ENCODE measurements around the gene MKRN2OS. TPM values are rescaled to one million over a fixed set of nuclear protein-coding genes. Genes with fewer than 3 reads are reported as not detected.

MKRN2OS gene
- total and polyA plus RNA-seq, 2 donors (not counting 1 experiment from before 2014, with no cell fraction given), result not detected

DNA sequence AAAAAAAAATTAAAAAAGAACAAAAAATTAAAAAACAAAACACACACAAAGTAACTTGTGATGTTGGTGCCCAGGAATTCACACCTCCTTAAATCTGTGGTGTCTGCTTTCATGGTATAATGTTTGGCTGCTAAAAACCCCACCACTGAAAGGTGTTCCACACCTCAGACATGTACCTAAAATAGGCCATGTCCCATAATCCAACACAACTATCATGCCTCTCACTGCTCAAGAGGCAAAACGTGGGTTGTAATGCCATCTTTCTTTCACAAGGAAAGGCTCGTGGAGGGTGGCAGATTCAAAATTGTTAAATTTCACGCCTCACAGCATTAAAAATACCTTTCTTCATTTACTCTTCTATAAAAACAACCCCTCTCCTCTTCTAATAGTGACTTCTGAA, 41.1 kb upstream of the MKRN2OS start:
- peaks cover 1% of the 10 kb centered on the region for H3K79me2 ChIP-seq (ENCODE audit: control insufficient read depth, insufficient read depth, low read length)
- no peaks in the 10 kb centered on the region for H4K20me1 ChIP-seq (ENCODE audit: control insufficient read depth, extremely low read depth, insufficient read depth, low read length)
- H3K27ac ChIP-seq (ENCODE audit: insufficient read depth, low read length), result no peak overlapping the region
- H3K9ac ChIP-seq (ENCODE audit: insufficient read depth, low read length), result no peak overlapping the region
- no peak overlapping the region for H3K4me2 ChIP-seq (ENCODE audit: extremely low read depth, insufficient read depth, low read length)
- no peaks in the 10 kb centered on the region for H3K9me3 ChIP-seq (ENCODE audit: control insufficient read depth, insufficient read depth, low read depth, low read length)
- H3K36me3 ChIP-seq (ENCODE audit: control insufficient read depth, insufficient read depth, low read length), result peaks cover 29% of the 10 kb centered on the region
- TF ChIP-seq, protein P1, sequence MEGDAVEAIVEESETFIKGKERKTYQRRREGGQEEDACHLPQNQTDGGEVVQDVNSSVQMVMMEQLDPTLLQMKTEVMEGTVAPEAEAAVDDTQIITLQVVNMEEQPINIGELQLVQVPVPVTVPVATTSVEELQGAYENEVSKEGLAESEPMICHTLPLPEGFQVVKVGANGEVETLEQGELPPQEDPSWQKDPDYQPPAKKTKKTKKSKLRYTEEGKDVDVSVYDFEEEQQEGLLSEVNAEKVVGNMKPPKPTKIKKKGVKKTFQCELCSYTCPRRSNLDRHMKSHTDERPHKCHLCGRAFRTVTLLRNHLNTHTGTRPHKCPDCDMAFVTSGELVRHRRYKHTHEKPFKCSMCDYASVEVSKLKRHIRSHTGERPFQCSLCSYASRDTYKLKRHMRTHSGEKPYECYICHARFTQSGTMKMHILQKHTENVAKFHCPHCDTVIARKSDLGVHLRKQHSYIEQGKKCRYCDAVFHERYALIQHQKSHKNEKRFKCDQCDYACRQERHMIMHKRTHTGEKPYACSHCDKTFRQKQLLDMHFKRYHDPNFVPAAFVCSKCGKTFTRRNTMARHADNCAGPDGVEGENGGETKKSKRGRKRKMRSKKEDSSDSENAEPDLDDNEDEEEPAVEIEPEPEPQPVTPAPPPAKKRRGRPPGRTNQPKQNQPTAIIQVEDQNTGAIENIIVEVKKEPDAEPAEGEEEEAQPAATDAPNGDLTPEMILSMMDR (conservative IDR thresholded peaks at IDR 0.05 in 1 of 2, IDR thresholded peaks at IDR 0.05 in 1 of 2; ENCODE audit: low read depth in 1 of 2, low read length in 2 of 2), result no peak
- no peak for TF ChIP-seq EZH2 (IDR thresholded peaks at IDR 0.05; ENCODE audit: low read length, missing control alignments)
- H2AFZ ChIP-seq (ENCODE audit: low read length), result no peak overlapping the region
- H3K4me3 ChIP-seq (replicated peaks in 1 of 4; ENCODE audit: control extremely low read depth in 1 of 4, insufficient read depth in 1 of 4, low read depth in 3 of 4, low read length in 4 of 4), result no peak overlapping the region
- peaks cover 2% of the 10 kb centered on the region for H3K4me1 ChIP-seq (ENCODE audit: control insufficient read depth, extremely low read depth, insufficient read depth, low read length)
- H3K27me3 ChIP-seq (ENCODE audit: control insufficient read depth, insufficient read depth, low read length), result no peaks in the 10 kb centered on the region
- DNase-seq (ENCODE audit: low read depth in 2 of 2), result no peak

DNA sequence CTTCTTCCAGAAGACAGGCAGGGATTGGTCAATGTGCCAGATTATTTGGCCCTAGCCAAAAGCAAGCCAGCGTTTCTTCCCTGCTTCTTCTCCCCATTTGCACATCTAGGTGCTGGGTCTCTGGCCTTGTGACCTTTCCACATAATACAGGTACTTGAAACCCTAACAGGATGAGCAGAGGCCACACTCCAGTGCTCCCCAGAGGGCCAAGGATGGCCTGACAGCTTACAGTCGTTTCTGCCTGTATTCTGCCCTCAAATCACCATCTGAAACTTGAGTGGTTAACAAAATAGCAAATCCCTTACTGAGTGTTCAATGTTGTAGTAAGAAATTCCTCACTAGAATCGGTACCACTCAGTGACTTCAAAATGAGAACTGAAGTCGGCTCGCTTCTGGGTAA, 40.7 kb upstream of the MKRN2OS start:
- no peaks in the 10 kb centered on the region for H4K20me1 ChIP-seq (ENCODE audit: control insufficient read depth, extremely low read depth, insufficient read depth, low read length)
- DNase-seq (ENCODE audit: low read depth in 2 of 2), result no peak

DNA sequence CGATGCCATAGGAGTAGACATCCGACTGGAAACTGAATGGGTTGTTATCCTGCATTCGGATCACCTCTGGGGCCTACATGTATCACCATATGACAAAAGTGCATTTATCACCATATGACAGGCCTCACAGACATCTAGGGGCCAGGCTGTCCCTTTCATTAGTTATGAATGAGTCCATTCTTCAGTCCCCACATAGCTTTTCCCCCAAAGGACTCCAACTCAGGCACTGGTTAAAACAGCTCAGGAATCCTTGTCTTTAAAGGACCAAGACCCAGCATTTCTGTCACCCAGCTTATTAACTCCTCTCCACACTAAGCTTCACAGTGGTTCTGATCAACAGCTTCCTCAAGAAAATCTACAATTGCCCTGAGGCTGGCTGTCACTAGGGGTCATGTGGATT, 39.9 kb upstream of the MKRN2OS start:
- Histone ChIP-seq H3K79me2 (ENCODE audit: control insufficient read depth, insufficient read depth, low read length) (peaks cover 1% of the 10 kb centered on the region), H3K9me3 (ENCODE audit: control insufficient read depth, insufficient read depth, low read depth, low read length) (no peaks in the 10 kb centered on the region), H3K4me1 (ENCODE audit: control insufficient read depth, extremely low read depth, insufficient read depth, low read length) (peaks cover 2% of the 10 kb centered on the region), H4K20me1 (ENCODE audit: control insufficient read depth, extremely low read depth, insufficient read depth, low read length) (no peaks in the 10 kb centered on the region), H3K27me3 (ENCODE audit: control insufficient read depth, insufficient read depth, low read length) (no peaks in the 10 kb centered on the region), H3K4me2 (ENCODE audit: extremely low read depth, insufficient read depth, low read length) (no peak overlapping the region), H3K36me3 (ENCODE audit: control insufficient read depth, insufficient read depth, low read length) (peaks cover 28% of the 10 kb centered on the region), H3K27ac (ENCODE audit: insufficient read depth, low read length) (no peak overlapping the region), H3K9ac (ENCODE audit: insufficient read depth, low read length) (no peak overlapping the region), H3K4me3 (replicated peaks in 1 of 4; ENCODE audit: control extremely low read depth in 1 of 4, insufficient read depth in 1 of 4, low read depth in 3 of 4, low read length in 4 of 4) (no peak overlapping the region), H2AFZ (ENCODE audit: low read length) (no peak overlapping the region)
- no peak for DNase-seq (ENCODE audit: low read depth in 2 of 2)
- TF ChIP-seq, protein P1 (conservative IDR thresholded peaks at IDR 0.05 in 1 of 2, IDR thresholded peaks at IDR 0.05 in 1 of 2; ENCODE audit: low read depth in 1 of 2, low read length in 2 of 2), result no peak
- no peak for TF ChIP-seq EZH2 (IDR thresholded peaks at IDR 0.05; ENCODE audit: low read length, missing control alignments)

More for the DNA sequence above, 40.7 kb upstream of the MKRN2OS start:
- Histone ChIP-seq H3K9ac (ENCODE audit: insufficient read depth, low read length) (no peak overlapping the region), H3K36me3 (ENCODE audit: control insufficient read depth, insufficient read depth, low read length) (peaks cover 30% of the 10 kb centered on the region), H3K9me3 (ENCODE audit: control insufficient read depth, insufficient read depth, low read depth, low read length) (no peaks in the 10 kb centered on the region), H2AFZ (ENCODE audit: low read length) (no peak overlapping the region), H3K4me2 (ENCODE audit: extremely low read depth, insufficient read depth, low read length) (no peak overlapping the region), H3K4me1 (ENCODE audit: control insufficient read depth, extremely low read depth, insufficient read depth, low read length) (peaks cover 2% of the 10 kb centered on the region), H3K27ac (ENCODE audit: insufficient read depth, low read length) (no peak overlapping the region), H3K79me2 (ENCODE audit: control insufficient read depth, insufficient read depth, low read length) (peaks cover 1% of the 10 kb centered on the region), H3K27me3 (ENCODE audit: control insufficient read depth, insufficient read depth, low read length) (no peaks in the 10 kb centered on the region), H3K4me3 (replicated peaks in 1 of 4; ENCODE audit: control extremely low read depth in 1 of 4, insufficient read depth in 1 of 4, low read depth in 3 of 4, low read length in 4 of 4) (no peak overlapping the region)
- TF ChIP-seq EZH2 (IDR thresholded peaks at IDR 0.05; ENCODE audit: low read length, missing control alignments), result no peak
- TF ChIP-seq, protein P1 (conservative IDR thresholded peaks at IDR 0.05 in 1 of 2, IDR thresholded peaks at IDR 0.05 in 1 of 2; ENCODE audit: low read depth in 1 of 2, low read length in 2 of 2), result no peak
